HG02943 (cell line): ENCODE measurements around the gene SYT9.
"Not testable (repeated sequence)": the region's sequence is repeated elsewhere in the genome, so short reads cannot be mapped to it uniquely, and the experiment has no call there.

Experiments used
- ATAC-seq: cut with Tn5 transposase; IDR thresholded peaks from one replicate; pipeline ENCODE4 v1.9.1; 2021; ENCODE audit warnings: mild to moderate bottlenecking, low read depth, moderate library complexity; ENCODE audit not compliant: unreplicated experiment

Gene SYT9

GRCh38 chr11:7495882-7496551 is 244.3 kb downstream of the SYT9 start:
- peak; percentile 81 for ATAC-seq

DNA sequence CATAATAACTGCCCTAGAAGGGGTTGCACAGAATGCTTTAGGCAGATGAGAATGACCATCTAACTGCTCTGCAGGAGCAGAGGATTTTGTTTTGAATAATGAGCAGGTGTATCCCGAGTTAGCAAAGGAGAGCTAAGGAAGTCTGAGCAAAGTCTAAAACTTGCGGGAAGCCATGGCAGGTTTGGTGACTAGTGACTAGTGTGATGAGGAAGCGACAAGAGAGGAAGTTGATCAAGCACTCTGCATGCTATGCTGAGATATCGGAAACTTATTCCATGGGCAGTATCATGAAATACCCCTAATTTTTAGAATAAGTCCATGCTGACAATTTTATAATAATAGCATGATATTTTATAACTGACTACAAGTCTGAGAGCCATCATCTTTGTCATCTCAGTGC is 246.5 kb downstream of the SYT9 start:
- ATAC-seq: no peak

DNA sequence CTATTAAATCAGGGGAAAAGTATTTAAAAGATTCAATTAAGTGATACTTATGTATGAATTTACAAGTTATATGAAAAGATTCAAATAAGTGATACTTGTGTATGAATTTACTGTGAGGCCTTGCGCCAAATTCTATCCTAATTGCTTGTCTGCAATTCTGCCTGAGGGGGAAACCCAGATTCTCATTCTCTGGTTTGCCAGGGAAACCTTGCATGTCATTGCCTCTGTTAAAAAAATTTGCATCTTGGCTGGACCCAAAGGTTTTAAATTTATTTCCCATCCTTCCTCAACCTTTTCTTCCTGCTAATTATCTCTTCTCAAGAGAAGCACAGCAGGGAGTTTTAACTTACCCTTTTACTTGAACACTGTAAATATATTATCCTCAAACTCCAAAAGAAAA is 247.4 kb downstream of the SYT9 start:
- no peak for ATAC-seq

GRCh38 chr11:7500251-7500650 is 248.5 kb downstream of the SYT9 start:
- ATAC-seq: no peak

- ATAC-seq: no peak
Measured at GRCh38 chr11:7501251-7501650, 249.5 kb downstream of the SYT9 start.

GRCh38 chr11:7501894-7502293 is 250.2 kb downstream of the SYT9 start:
- no peak for ATAC-seq

DNA sequence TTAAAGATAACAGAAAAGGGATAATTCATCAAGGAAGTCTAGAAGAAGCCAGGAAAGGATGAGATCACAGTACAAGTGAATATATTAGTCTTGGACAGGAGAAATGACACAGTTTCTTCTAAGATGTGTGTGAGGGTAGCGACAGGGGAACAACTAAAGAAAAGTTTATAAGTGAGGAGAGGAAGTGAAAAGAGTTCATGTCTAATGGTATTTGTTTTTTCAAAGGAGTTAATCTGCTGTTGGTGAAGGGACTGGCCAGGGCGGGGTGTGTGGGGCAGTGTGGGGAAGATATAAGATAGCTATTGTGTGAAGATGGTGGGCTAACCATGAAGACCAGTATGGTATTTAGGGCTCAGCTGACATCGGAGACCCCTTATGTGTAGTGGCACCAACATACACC is 254.5 kb downstream of the SYT9 start:
- no peak for ATAC-seq

DNA sequence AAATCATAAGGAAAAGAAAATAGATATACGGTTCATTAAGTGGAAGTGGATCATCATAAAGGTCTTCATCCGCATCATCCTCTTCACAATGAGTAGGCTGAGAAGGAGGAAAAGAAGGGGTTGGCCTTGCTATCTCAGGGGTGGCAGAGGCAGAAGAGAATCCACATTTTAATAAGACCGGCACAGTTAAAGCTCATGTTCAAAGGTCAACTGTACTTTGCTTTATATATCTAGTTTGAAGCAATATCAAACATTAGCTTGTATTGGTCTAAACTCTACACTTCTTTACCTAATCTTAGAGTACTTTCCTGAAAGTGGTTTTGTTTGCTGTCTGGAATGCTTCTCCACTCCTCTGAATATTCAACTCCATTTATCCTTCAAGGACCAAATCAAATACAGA is 256.4 kb downstream of the SYT9 start:
- no peak for ATAC-seq

DNA sequence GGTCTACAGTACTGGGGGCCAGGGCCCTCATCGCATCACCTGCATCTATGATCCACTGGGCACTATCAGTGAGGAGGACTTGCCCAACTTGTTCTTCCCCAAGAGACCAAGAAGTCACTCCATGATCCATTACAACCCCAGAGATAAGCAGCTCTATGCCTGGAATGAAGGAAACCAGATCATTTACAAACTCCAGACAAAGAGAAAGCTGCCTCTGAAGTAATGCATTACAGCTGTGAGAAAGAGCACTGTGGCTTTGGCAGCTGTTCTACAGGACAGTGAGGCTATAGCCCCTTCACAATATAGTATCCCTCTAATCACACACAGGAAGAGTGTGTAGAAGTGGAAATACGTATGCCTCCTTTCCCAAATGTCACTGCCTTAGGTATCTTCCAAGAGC is 258.3 kb downstream of the SYT9 start:
- ATAC-seq: no peak

- ATAC-seq: no peak
Measured at GRCh38 chr11:7511401-7511800, 259.7 kb downstream of the SYT9 start.

- ATAC-seq: peak; percentile 66
Measured at GRCh38 chr11:7512525-7513233, 261.0 kb downstream of the SYT9 start.

- peak; percentile 58 for ATAC-seq
Measured at GRCh38 chr11:7513234-7514098, 261.8 kb downstream of the SYT9 start, which contains the start of gene PPFIBP2. Gene PPFIBP2 (plus strand): TSS chr11:7513999. CDS start chr11:7549476, 35,477 bp downstream.

DNA sequence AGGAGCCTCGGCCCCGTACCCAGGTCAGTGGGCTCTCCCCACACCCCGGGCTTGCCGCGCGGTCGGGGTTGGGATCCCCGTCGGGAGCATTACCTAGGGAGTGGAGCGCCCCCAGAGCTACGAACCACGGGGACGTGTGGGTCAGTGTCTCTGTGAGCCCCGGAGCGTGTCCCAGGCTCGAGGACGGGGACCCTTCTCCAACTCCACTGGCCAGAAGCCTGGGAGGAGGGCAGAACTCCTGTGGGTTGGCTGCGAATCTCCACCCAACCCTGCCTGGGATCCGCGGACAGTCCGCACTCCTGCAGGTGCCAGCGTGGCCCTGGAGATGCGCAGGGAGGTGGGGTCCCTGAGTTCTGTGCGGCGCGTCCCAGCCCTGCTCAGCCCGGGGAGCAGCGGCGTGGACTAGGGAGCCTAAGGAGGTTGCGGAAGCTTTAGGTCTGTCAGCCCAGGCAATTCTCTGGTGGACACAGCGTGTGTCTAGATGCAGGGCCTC is 262.4 kb downstream of the SYT9 start:
- ATAC-seq: peak; percentile 5

DNA sequence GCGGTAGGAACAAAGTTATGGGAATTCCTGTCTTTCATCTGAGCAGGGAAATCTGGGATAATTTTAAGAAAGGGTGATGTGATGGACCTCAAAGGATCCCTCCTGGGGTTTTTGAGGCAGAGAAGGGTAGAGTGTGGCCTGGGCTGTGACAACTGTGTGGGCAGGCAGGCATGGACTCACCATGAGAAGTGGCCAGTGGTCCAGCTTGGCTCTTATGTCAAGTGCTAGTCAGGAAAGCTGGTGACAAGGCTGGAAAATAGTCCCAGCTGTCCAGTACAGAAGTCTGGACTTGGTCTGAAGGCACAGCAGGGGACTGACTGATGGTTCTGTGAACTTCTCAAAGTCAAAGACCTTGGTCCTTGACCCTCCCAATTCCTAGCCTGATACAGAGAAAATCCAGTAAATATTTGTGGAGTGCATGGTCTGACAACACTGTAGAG is 263.8 kb downstream of the SYT9 start:
- ATAC-seq: no peak

- no peak for ATAC-seq
Measured at GRCh38 chr11:7516475-7516874, 264.8 kb downstream of the SYT9 start.

DNA sequence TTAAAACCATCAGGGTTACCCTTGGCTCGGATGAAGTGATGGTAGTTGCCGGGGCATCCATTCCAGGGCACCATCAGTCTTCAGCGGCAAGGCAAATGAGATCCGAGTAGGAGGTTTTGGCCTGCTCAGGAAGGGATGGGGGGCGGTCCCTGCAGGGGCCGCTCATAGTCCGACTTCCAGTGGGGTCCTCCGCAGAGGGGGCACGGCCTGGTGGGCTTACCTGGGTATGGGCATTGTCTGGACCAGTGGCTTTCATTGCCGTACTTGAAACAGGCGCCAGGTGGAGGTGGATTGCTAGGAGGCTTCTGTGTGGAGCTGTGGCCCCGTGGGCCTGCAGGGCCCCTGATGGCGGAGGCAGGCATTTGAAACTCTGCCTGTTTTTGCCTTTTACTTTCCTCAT is 266.0 kb downstream of the SYT9 start:
- ATAC-seq: not testable (repeated sequence)
